ENCODE results near the gene CCDC32. TPM values are rescaled to one million over a fixed set of nuclear protein-coding genes. Genes with fewer than 3 reads are reported as not detected.
A peak's percentile ranks its signal among the peaks of the same experiment; 100 is the strongest.

Gene CCDC32
- total and polyA plus RNA-seq, 2 of the 13 experiments (the other 11 are each of a cell fraction or from before 2014, with no cell fraction given), result 10.8 to 23.2 TPM

DNA sequence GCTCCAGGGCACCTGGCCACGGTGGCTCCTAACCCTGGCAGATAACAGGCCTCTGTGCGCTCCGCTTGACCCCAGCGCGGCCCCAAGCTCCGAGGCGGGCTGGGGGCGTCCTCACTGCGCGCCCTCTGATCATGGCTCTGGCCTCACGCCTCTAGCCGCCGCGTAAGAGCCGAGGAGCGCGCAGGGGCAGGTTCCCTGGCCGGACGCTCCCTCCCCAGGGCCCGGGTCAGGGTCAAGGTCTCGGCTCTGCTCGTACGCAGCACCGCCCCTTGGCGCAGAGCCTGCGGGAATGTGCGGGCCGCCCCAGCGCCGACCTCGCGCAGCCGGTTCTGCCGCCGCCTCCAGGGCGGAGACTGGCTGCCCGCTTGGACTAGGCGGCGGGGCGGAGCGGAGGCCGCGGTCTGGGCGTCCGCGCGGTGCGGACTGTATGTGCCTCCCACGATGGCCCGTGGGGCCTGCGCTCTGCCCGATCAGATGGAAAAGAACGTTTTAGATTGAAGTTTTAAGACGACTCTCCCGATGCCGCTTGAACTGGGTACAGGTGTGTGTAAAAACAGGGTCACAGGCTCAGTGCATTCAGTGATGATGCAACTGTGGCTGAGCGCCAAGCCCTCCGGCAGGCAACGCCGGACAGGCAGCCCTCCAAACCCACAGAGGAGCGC lies 53.2 kb downstream of the CCDC32 start (continued):
- TF ChIP-seq ZBTB37 (CRISPR knock-in tag; IDR thresholded peaks at IDR 0.05) (no peak), ZBTB2 (CRISPR knock-in tag; IDR thresholded peaks at IDR 0.05; ENCODE audit: low read depth) (peak; percentile 38; the same call in 1 of the 2 replicates), BRD4 (CRISPR knock-in tag; IDR thresholded peaks at IDR 0.05) (peak; percentile 81; the same call in 1 of the 2 replicates), ZNF235 (CRISPR knock-in tag; IDR thresholded peaks at IDR 0.05; ENCODE audit: borderline replicate concordance) (peak; percentile 60; the same call in 1 of the 2 replicates), ZNF770 (CRISPR knock-in tag; IDR thresholded peaks at IDR 0.05) (peak; percentile 81), JDP2 (CRISPR knock-in tag; IDR thresholded peaks at IDR 0.05; ENCODE audit: borderline replicate concordance) (no peak), ZNF572 (CRISPR knock-in tag; IDR thresholded peaks at IDR 0.05) (no peak), ZNF292 (CRISPR knock-in tag; IDR thresholded peaks at IDR 0.05; ENCODE audit: borderline replicate concordance, low read depth) (no peak), HMG20A (CRISPR knock-in tag; IDR thresholded peaks at IDR 0.05; ENCODE audit: borderline replicate concordance) (peak; percentile 64; the same call in 1 of the 2 replicates), MZF1 (CRISPR knock-in tag; IDR thresholded peaks at IDR 0.05; ENCODE audit: borderline replicate concordance) (0 out of 2 replicates have a peak, but pooled peaks have one; percentile 54), KLF9 (CRISPR knock-in tag; IDR thresholded peaks at IDR 0.05; ENCODE audit: low read depth) (no peak), ZFY (CRISPR knock-in tag; IDR thresholded peaks at IDR 0.05) (peak; percentile 87), ZNF629 (CRISPR knock-in tag; conservative IDR thresholded peaks at IDR 0.05) (no peak), RFX3 (CRISPR knock-in tag; IDR thresholded peaks at IDR 0.05) (no peak), NONO (IDR thresholded peaks at IDR 0.05) (no peak), NONO (CRISPR knock-in tag; conservative IDR thresholded peaks at IDR 0.05) (peak; percentile 89), ZBTB42 (CRISPR knock-in tag; IDR thresholded peaks at IDR 0.05) (no peak)
- TF ChIP-seq, protein P1, sequence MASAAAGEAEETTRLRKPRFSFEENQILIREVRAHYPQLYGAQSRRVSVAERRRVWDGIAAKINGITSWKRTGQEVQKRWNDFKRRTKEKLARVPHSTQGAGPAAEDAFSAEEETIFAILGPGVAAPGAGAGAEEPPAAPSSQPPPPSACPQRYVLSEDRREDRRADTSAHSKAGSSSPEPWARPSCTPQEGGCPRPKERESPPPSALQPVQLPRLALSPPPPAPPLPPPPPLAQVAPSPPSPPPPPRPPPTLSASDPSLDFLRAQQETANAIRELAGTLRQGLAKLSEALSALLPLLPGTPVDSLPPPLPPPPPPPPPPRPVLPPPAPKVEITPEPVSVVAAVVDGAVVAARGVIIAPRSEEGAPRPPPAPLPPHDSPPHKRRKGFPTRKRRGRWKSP (CRISPR knock-in tag; IDR thresholded peaks at IDR 0.05), result peak; percentile 99
- TF ChIP-seq, protein P2, sequence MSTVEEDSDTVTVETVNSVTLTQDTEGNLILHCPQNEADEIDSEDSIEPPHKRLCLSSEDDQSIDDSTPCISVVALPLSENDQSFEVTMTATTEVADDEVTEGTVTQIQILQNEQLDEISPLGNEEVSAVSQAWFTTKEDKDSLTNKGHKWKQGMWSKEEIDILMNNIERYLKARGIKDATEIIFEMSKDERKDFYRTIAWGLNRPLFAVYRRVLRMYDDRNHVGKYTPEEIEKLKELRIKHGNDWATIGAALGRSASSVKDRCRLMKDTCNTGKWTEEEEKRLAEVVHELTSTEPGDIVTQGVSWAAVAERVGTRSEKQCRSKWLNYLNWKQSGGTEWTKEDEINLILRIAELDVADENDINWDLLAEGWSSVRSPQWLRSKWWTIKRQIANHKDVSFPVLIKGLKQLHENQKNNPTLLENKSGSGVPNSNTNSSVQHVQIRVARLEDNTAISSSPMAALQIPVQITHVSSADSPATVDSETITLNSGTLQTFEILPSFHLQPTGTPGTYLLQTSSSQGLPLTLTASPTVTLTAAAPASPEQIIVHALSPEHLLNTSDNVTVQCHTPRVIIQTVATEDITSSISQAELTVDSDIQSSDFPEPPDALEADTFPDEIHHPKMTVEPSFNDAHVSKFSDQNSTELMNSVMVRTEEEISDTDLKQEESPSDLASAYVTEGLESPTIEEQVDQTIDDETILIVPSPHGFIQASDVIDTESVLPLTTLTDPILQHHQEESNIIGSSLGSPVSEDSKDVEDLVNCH (CRISPR knock-in tag; IDR thresholded peaks at IDR 0.05), result 0 out of 2 replicates have a peak, but pooled peaks have one; percentile 45
- TF ChIP-seq, protein P3, sequence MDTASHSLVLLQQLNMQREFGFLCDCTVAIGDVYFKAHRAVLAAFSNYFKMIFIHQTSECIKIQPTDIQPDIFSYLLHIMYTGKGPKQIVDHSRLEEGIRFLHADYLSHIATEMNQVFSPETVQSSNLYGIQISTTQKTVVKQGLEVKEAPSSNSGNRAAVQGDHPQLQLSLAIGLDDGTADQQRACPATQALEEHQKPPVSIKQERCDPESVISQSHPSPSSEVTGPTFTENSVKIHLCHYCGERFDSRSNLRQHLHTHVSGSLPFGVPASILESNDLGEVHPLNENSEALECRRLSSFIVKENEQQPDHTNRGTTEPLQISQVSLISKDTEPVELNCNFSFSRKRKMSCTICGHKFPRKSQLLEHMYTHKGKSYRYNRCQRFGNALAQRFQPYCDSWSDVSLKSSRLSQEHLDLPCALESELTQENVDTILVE (CRISPR knock-in tag; IDR thresholded peaks at IDR 0.05), result no peak
